Measurements from ENCODE around the gene CBFB. TPM values are rescaled to one million over a fixed set of nuclear protein-coding genes. Genes with fewer than 3 reads are reported as not detected.

Gene CBFB
- total RNA-seq, 2 experiments from 2014 or later, result 111 to 114 TPM

- intact Hi-C loops (cut with micrococcal nuclease), result loop anchor here (5.0 kb wide), 1 partner anchor 123 kb away; no protein-coding TSS in a partner anchor
- ATAC-seq, result no peak
- Mint-ChIP-seq H3K4me1 (ENCODE audit: low read depth) (no peaks in the 10 kb centered on the region), H3K9me3 (no peaks in the 10 kb centered on the region), H3K36me3 (ENCODE audit: low read depth) (peaks cover 6% of the 10 kb centered on the region), H3K4me3 (no peak overlapping the region), H3K27ac (no peak overlapping the region), H3K27me3 (no peaks in the 10 kb centered on the region)
- ChIA-PET POLR2A (interaction anchor here (0.7 to 1.5 kb wide), 2 partner anchors 19 to 83 kb away, joined by 3 to 4 read pairs; no protein-coding TSS in a partner anchor), CTCF (interaction anchor here (0.6 to 6.7 kb wide), 23 partner anchors 10 to 218 kb away, joined by 3 to 48 read pairs (median 5); partner anchors contain the start of gene CES3)
- TF ChIP-seq CTCF (IDR thresholded peaks at IDR 0.05), result peak; percentile 50
- DNase-seq, result no peak
These were observed 71.8 kb downstream of the CBFB start for GRCh38 chr16:67100569-67101310.

- no peaks in the 10 kb centered on the region for H3K27me3 Mint-ChIP-seq
- DNase-seq (peak; percentile 14), ATAC-seq (no peak)
- no peak overlapping the region for H3K4me3 Mint-ChIP-seq
- no peaks in the 10 kb centered on the region for H3K9me3 Mint-ChIP-seq
- CTCF ChIA-PET, result interaction anchor here (0.6 to 6.7 kb wide), 21 partner anchors 10 to 218 kb away, joined by 3 to 48 read pairs (median 5); no protein-coding TSS in a partner anchor
- POLR2A ChIA-PET, result interaction anchor here (1.4 to 1.5 kb wide), 2 partner anchors 18 to 182 kb away, joined by 3 to 4 read pairs; no protein-coding TSS in a partner anchor
- H3K4me1 Mint-ChIP-seq (ENCODE audit: low read depth), result no peaks in the 10 kb centered on the region
- peak; percentile 35 for TF ChIP-seq CTCF (IDR thresholded peaks at IDR 0.05)
- H3K36me3 Mint-ChIP-seq (ENCODE audit: low read depth), result peaks cover 6% of the 10 kb centered on the region
- no peak overlapping the region for H3K27ac Mint-ChIP-seq
- intact Hi-C loops (cut with micrococcal nuclease), result loop anchor here (5.0 kb wide), 1 partner anchor 124 kb away; no protein-coding TSS in a partner anchor
These were observed 72.5 kb downstream of the CBFB start for GRCh38 chr16:67101311-67102082.

- no peaks in the 10 kb centered on the region for H3K9me3 Mint-ChIP-seq
- DNase-seq, result peak; percentile 12
- ChIA-PET CTCF (interaction anchor here (1.3 to 6.7 kb wide), 7 partner anchors 26 to 129 kb away, joined by 3 to 48 read pairs (median 6); no protein-coding TSS in a partner anchor), POLR2A (no interaction called here)
- no peak overlapping the region for H3K27ac Mint-ChIP-seq
- intact Hi-C loops (cut with micrococcal nuclease), result loop anchor here (5.0 kb wide), 1 partner anchor 127 kb away; no protein-coding TSS in a partner anchor
- ATAC-seq, result peak; percentile 55
- no peaks in the 10 kb centered on the region for H3K27me3 Mint-ChIP-seq
- no peaks in the 10 kb centered on the region for H3K4me1 Mint-ChIP-seq (ENCODE audit: low read depth)
- H3K4me3 Mint-ChIP-seq, result no peak overlapping the region
- TF ChIP-seq CTCF (IDR thresholded peaks at IDR 0.05), result no peak
- peaks cover 6% of the 10 kb centered on the region for H3K36me3 Mint-ChIP-seq (ENCODE audit: low read depth)
These were observed 75.1 kb downstream of the CBFB start for GRCh38 chr16:67104061-67104460.

- intact Hi-C loops (cut with micrococcal nuclease), result loop anchor here (5.0 kb wide), 1 partner anchor 128 kb away; no protein-coding TSS in a partner anchor
- Mint-ChIP-seq H3K36me3 (ENCODE audit: low read depth) (peaks cover 6% of the 10 kb centered on the region), H3K9me3 (no peaks in the 10 kb centered on the region), H3K4me3 (no peak overlapping the region), H3K27ac (no peak overlapping the region), H3K4me1 (ENCODE audit: low read depth) (peaks cover 4% of the 10 kb centered on the region), H3K27me3 (no peaks in the 10 kb centered on the region)
- CTCF ChIA-PET, result interaction anchor here (1.3 to 6.7 kb wide), 4 partner anchors 9 to 87 kb away, joined by 3 to 48 read pairs (median 4); partner anchors contain the start of genes FBXL8 and TRADD
- no peak for DNase-seq
- POLR2A ChIA-PET, result no interaction called here
- ATAC-seq, result no peak
- TF ChIP-seq CTCF (IDR thresholded peaks at IDR 0.05), result no peak
These were observed 75.9 kb downstream of the CBFB start for GRCh38 chr16:67104845-67105244.

Measured in activated CD8-positive, alpha-beta T cell treated with anti-CD3 and anti-CD28 coated beads for 36 hours (primary cell).